Stomach (tissue), 4 donors: ENCODE data around the gene MALRD1.

Experiments used
- CTCF ChIP-seq, 7 experiments: fragments of 450-650 bp in 4 of 7; fragments of 200-600 bp in 3 of 7; sonication (generic) in 3 of 7; IDR thresholded peaks; one replicate each; pipeline ENCODE4 v1.5.1; 2016 to 2019; ENCODE audit warnings: antibody characterized with exemption in 7 of 7, control low read depth in 2 of 7, mild to moderate bottlenecking in 1 of 7
- EP300 ChIP-seq: sonication (generic); formaldehyde crosslinking; IDR thresholded peaks from one replicate; pipeline ENCODE4 v1.6.1; 2017; ENCODE audit warnings: antibody characterized with exemption
- POLR2A ChIP-seq, 4 donors: fragments of 450-650 bp; IDR thresholded peaks; one replicate each; pipeline ENCODE4 v1.6.1; 2016; ENCODE audit warnings: antibody characterized with exemption in 4 of 4, control low read depth in 2 of 4, mild to moderate bottlenecking in 1 of 4, moderate library complexity in 1 of 4
- POLR2AphosphoS5 ChIP-seq, 3 donors: sonication (generic); formaldehyde crosslinking; IDR thresholded peaks; one replicate each; pipeline ENCODE4 v1.6.1; 2016; ENCODE audit warnings: antibody characterized with exemption in 3 of 3

GRCh38 chr10:19719284-19719683, 670.7 kb downstream of the MALRD1 start:
- no peak for TF ChIP-seq CTCF (IDR thresholded peaks at IDR 0.05)
- no peak for TF ChIP-seq POLR2A (IDR thresholded peaks at IDR 0.05)
- TF ChIP-seq EP300: no peak
- TF ChIP-seq POLR2AphosphoS5 (IDR thresholded peaks at IDR 0.05): no peak
